WTC11 (cell line): ENCODE measurements around the gene TCEANC.

Source experiments
- AR ChIP-seq: fragments of 250-450 bp; sonication (Bioruptor Pico); IDR thresholded peaks from 2 replicates; pipeline ENCODE4 v1.9.0; 2021; ENCODE audit warnings: mild to moderate bottlenecking
- CTCF ChIP-seq: fragments of 200-600 bp; IDR thresholded peaks from 2 replicates; pipeline ENCODE4 v1.8.0; 2022; ENCODE audit warnings: antibody characterized with exemption
- ESRRA ChIP-seq: sonication (generic); formaldehyde crosslinking; IDR thresholded peaks from 2 replicates; pipeline ENCODE4 v1.8.1; 2022; ENCODE audit warnings: mild to moderate bottlenecking, missing genetic modification reagents, borderline replicate concordance
- PRDM15 ChIP-seq: sonication (generic); formaldehyde crosslinking; IDR thresholded peaks from 2 replicates; pipeline ENCODE4 v1.8.0; 2022; ENCODE audit warnings: missing genetic modification reagents
- USF2 ChIP-seq: sonication (generic); formaldehyde crosslinking; IDR thresholded peaks from 2 replicates; pipeline ENCODE4 v1.8.1; 2023; ENCODE audit warnings: mild to moderate bottlenecking, missing genetic modification reagents, moderate library complexity
- TF ChIP-seq, protein P1 (sequence below): sonication (generic); formaldehyde crosslinking; IDR thresholded peaks from 2 replicates; pipeline ENCODE4 v1.8.0; 2022; ENCODE audit warnings: mild to moderate bottlenecking, missing genetic modification reagents
- TF ChIP-seq, protein P2 (sequence below): sonication (generic); formaldehyde crosslinking; IDR thresholded peaks from 2 replicates; pipeline ENCODE4 v1.8.1; 2022; ENCODE audit warnings: low read depth, mild to moderate bottlenecking, moderate library complexity, missing genetic modification reagents, borderline replicate concordance
- TF ChIP-seq, protein P3 (sequence below): sonication (generic); formaldehyde crosslinking; IDR thresholded peaks from 2 replicates; pipeline ENCODE4 v1.8.1; 2022; ENCODE audit warnings: low read depth, missing genetic modification reagents, borderline replicate concordance

DNA sequence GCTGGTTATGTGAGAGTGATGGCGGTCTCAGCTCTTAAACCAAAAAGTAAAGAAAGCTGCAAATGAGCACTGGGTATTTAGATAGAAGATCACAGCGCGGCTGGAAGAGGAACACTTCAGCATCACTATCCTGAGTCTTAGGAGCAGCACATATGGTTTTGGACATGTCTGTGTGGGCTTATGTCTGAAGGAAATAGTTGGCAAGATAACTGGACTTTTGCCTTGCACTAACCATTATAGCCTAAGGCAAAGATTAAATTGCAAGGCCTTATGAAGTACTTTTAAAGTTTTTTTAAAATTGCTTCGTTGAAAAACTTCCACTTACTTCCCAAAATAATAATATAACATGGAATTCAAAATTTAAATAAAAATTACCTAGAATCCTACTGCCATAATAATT, 31.4 kb downstream of the TCEANC start:
- no peak for TF ChIP-seq CTCF
- no peak for TF ChIP-seq USF2
- TF ChIP-seq ESRRA (CRISPR knock-in tag): no peak
- TF ChIP-seq, protein P1, sequence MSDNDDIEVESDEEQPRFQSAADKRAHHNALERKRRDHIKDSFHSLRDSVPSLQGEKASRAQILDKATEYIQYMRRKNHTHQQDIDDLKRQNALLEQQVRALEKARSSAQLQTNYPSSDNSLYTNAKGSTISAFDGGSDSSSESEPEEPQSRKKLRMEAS (CRISPR knock-in tag): no peak
- TF ChIP-seq PRDM15 (CRISPR knock-in tag): no peak
- TF ChIP-seq, protein P2, sequence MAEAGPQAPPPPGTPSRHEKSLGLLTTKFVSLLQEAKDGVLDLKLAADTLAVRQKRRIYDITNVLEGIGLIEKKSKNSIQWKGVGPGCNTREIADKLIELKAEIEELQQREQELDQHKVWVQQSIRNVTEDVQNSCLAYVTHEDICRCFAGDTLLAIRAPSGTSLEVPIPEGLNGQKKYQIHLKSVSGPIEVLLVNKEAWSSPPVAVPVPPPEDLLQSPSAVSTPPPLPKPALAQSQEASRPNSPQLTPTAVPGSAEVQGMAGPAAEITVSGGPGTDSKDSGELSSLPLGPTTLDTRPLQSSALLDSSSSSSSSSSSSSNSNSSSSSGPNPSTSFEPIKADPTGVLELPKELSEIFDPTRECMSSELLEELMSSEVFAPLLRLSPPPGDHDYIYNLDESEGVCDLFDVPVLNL (CRISPR knock-in tag): no peak
- TF ChIP-seq, protein P3, sequence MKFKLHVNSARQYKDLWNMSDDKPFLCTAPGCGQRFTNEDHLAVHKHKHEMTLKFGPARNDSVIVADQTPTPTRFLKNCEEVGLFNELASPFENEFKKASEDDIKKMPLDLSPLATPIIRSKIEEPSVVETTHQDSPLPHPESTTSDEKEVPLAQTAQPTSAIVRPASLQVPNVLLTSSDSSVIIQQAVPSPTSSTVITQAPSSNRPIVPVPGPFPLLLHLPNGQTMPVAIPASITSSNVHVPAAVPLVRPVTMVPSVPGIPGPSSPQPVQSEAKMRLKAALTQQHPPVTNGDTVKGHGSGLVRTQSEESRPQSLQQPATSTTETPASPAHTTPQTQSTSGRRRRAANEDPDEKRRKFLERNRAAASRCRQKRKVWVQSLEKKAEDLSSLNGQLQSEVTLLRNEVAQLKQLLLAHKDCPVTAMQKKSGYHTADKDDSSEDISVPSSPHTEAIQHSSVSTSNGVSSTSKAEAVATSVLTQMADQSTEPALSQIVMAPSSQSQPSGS (CRISPR knock-in tag): no peak
- TF ChIP-seq AR (CRISPR knock-in tag): no peak
